Left kidney (tissue), 2 donors: Measurements from ENCODE around the gene THEMIS. TPM values are rescaled to one million over a fixed set of nuclear protein-coding genes. Genes with fewer than 3 reads are reported as not detected.
"Not testable (repeated sequence)": the region's sequence is repeated elsewhere in the genome, so short reads cannot be mapped to it uniquely, and the experiment has no call there.

ENCODE experiments used
- DNase-seq: peaks from one replicate; pipeline ENCODE4 v3.0.0-alpha.2; 2013
- polyA plus RNA-seq: library from polyadenylated mRNA; unstranded; fragments of 120-200 nt; gene quantifications from one replicate; pipeline ENCODE4 v1.2.1, GENCODE V29; 2013; ENCODE audit not compliant: insufficient read length

THEMIS gene
- polyA plus RNA-seq, 1 donor = 0.08 TPM

DNA sequence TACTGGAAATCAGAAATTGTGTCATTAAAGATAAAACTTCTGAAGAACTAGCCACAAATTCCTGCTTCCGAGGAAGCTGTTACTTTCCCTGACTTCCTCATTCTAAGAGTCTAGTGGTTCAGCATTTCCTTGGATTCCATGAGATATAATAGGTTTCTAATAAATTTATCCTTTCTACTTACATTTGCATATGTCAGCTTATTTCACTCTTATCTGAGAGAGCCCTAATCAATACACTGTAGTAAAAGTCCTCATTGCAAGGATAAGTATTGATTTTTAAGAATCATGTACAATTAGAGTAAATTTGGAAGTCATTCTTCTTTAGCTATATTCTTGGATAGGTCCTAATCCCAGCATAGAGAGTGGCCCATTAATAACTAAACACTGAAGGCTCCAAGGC lies 16.9 kb upstream of the THEMIS start:
- no peak for DNase-seq

DNA sequence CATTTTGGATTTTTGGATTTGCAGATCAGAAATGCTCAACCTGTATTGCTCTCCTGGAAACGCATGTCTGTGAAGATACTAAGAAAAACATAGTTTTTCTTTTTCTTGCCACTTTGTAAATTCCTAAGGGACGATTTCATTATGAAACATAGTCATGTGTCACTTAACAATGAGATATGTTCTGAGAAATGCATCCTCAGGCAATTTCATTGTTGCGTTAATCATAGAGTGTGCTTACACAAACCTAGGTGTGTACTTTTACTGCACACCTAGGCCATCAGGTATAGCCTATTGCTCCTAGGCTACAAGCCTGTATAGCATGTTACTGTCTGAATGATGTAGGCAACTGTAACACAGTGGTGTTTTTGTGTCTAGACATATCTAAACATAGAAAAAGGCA lies 13.4 kb upstream of the THEMIS start:
- no peak for DNase-seq

DNA sequence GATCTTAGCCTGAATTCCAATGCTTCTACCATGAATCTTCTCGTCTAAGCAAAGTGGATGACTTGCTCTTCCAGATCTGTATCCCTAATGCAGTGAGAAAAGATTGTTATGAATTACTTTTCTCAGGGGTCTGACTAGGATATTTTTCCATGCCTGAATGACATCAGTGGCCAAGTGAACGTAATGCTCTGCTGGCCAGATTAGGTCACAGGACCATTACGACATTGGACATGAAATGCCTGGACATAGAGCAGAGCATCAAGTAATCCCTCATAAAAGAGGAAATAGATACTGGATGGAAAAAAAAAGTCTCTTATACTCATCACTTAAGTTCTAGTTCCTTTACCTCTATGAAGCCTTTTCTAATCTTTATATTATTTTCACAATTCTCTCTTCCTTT lies 12.1 kb upstream of the THEMIS start:
- no peak for DNase-seq

- DNase-seq = no peak
Observed at GRCh38 chr6:127907960-127908640, 7.2 kb upstream of the THEMIS start.

- DNase-seq = no peak
Observed at GRCh38 chr6:127904160-127904559, 3.3 kb upstream of the THEMIS start.

GRCh38 chr6:127902933-127903332 lies 2.1 kb upstream of the THEMIS start:
- no peak for DNase-seq

DNA sequence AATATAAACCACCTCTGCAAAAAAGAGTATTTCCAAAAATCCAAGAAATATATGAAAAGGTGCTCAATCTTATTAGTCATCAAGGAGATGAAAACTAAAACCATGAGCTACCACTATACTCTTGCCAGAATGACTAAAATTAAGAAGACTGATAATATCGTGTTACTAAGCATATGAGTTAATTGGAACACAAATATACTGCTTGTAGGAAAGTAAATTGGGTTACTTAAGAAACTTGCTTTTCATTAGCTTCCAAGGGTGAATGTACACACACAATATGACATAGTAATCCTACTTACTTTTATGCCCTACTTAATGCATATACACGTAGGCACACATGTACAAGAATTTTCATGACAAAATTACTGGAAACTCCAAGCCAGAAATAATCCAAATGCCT lies 3.4 kb downstream of the THEMIS start:
- DNase-seq = no peak

GRCh38 chr6:127894051-127894450 lies 6.8 kb downstream of the THEMIS start:
- no peak for DNase-seq

GRCh38 chr6:127893541-127893940 lies 7.3 kb downstream of the THEMIS start:
- no peak for DNase-seq

- no peak for DNase-seq
Observed at GRCh38 chr6:127891731-127892326, 9.0 kb downstream of the THEMIS start.

- no peak for DNase-seq
Observed at GRCh38 chr6:127886603-127887002, 14.3 kb downstream of the THEMIS start.

DNA sequence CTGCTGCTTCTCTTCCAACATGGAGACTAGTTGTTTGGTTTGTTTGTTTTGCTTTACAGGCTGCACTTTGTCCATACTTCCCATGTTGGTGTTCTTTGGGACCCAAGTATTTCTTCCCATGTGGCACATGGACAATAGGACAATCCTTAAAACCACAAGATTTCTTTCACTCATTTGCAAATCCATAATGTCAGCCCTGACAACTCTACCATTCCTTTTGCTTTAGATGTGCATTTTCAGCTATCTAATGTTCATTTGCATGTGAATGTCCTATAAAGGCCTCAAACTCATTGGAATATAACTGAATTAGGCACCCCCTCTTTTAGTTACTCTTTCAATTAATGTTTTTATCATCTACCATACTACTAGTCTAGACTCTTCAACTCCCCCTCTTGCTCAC lies 16.7 kb downstream of the THEMIS start:
- no peak for DNase-seq

GRCh38 chr6:127881949-127882348 lies 18.9 kb downstream of the THEMIS start:
- DNase-seq = not testable (repeated sequence)

DNA sequence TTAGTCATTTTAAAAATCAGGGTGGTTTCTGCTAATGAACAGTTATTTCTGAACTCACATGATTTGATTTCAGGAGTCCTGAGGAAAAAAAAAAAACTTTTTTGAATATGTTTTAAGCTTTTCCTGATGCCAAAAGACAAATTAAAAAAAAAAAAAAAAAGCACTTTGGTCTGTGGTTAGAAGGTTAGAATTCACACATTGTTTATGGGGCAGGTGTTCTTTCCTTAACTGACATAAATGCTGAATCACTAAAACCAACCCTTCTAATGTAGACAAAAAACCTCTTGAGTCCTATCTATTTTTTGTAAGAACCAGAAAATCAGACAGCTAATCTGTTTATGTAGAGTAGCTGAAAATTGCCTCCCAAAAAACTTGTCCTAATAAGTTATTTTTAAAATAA lies 20.4 kb downstream of the THEMIS start:
- DNase-seq = no peak

GRCh38 chr6:127879685-127880084 lies 21.2 kb downstream of the THEMIS start:
- DNase-seq = peak; percentile 38

- no peak for DNase-seq
Observed at GRCh38 chr6:127878115-127878514, 22.7 kb downstream of the THEMIS start.

DNA sequence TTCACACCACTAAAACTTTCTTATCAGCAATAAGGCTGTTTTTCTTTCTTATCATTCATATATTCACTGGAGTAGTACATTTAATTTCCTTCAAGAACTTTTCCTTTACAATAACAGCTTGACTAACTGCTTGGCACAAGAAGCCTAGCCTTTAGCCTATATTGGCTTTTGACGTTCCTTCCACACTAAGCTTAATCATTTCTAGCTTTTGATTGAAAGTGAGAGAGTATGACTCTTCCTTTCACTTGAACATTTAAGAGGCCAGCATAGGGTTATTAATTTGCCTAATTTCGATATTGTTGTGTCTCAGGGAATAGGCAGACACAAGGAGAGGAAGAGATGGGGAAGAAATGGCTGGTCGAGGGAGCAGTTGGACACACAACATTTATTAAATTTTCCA lies 23.6 kb downstream of the THEMIS start:
- DNase-seq = no peak

GRCh38 chr6:127869772-127870404 lies 31.0 kb downstream of the THEMIS start:
- DNase-seq = no peak

GRCh38 chr6:127869183-127869582 lies 31.7 kb downstream of the THEMIS start:
- DNase-seq = no peak

DNA sequence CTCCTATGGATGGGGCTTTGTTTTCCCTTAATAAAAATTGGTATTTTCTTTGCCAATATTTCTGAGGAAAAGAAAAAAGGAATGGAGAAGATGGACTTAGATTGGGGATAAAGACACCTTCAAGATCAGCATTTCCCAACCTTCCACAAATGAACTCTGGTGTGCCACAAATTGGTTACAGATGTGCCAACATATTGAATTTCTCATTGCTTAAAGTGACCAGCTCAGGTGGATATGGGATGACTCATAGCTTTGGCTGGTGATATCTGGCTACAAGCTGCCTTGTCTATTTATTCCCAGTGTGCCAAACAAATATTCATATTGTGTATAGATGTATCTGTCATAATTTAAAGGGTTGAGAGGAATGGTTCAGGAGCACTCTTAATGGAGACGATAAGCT lies 32.5 kb downstream of the THEMIS start:
- no peak for DNase-seq

- no peak for DNase-seq
Observed at GRCh38 chr6:127866766-127867165, 34.1 kb downstream of the THEMIS start.

DNA sequence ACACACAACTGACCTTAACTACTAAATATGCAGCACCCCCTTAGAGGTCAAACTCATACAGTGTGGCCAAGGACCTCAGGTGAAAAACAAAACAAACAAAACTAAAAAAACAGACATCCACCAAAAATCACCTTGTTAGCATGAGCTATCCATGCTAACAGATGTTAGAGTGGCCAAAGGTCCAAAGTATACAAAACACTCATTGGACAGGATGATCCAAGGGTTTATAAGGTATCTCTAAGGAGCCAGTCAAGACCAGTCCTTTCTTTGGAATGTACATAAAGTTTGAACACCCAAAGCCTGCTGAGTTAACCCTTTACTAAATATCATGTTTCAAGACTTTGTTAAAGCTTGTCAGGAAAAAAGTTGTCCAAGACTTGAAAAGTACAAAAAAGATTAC lies 35.8 kb downstream of the THEMIS start:
- DNase-seq = no peak

DNA sequence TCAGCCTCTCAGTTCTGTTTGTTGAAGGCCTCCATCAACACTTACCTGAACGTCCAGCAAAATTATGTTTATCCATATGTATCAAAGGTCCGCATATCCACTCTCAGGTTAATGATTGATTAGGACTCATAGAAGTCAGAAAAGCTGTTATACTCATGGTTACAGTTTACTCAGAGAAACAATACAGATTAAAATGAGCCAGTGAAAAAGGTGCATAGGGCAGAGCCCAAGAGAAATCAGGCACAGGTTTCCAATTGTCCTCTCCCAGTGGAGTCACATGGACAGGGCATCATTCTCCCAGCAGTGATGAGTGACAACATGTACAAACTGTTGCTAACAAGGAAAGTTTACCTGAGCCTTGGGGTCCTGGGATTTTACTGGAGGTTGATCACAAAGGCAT lies 36.2 kb downstream of the THEMIS start:
- no peak for DNase-seq

DNA sequence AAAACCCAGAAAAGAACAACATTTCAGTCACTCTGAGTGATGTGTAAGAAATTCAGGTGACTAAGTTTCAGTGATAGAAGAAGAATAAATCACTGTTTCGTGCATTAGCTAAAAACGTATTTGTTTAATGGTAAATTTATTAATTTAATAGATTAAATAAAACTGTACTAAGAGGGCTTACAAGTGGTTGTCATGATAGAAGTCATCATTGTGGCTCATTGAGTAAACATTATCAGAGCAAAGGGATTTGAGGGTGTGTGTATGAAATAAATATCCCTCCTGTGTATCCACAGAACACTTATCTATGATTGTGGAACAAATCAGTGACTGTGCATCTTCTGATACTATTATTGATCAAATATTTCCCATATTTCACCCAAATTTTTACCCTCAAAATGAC lies 40.1 kb downstream of the THEMIS start:
- no peak for DNase-seq
